Keratinocyte (primary cell): Measurements from ENCODE around the gene KLHDC8B. TPM values are rescaled to one million over a fixed set of nuclear protein-coding genes. Genes with fewer than 3 reads are reported as not detected.

Source experiments
- DNase-seq: peaks from one replicate; pipeline ENCODE4 v3.0.0-alpha.2; 2011; ENCODE audit warnings: low read depth, missing footprints, low spot score
- FAIRE-seq: peaks from 2 replicates; lab custom pipeline; 2011; peaks lifted over from hg19 to GRCh38; lab: Jason Lieb, UNC
- H2AFZ ChIP-seq: 2 replicates; pipeline ENCODE4 v1.6.0; 2012; ENCODE audit warnings: low read length, control low read depth, inconsistent platforms; ENCODE audit not compliant: control insufficient read depth
- H3K27ac ChIP-seq: 2 replicates; pipeline ENCODE4 v1.5.1; 2011; ENCODE audit warnings: low read length; ENCODE audit not compliant: control insufficient read depth, insufficient read depth
- H3K27me3 ChIP-seq: 3 replicates; pipeline ENCODE4 v1.6.0; 2011; ENCODE audit warnings: low read length; ENCODE audit not compliant: control insufficient read depth, insufficient read depth; ENCODE audit errors: extremely low read depth
- H3K36me3 ChIP-seq, 2 experiments: 2 replicates in 1 of 2; 3 replicates in 1 of 2; pipeline ENCODE4 v1.5.1; 2011; ENCODE audit warnings: low read length in 2 of 2, mild to moderate bottlenecking in 1 of 2; ENCODE audit not compliant: control insufficient read depth in 2 of 2, insufficient read depth in 2 of 2; ENCODE audit errors: extremely low read depth in 1 of 2
- H3K4me1 ChIP-seq: 3 replicates; pipeline ENCODE4 v1.5.1; 2011; ENCODE audit warnings: low read length; ENCODE audit not compliant: control insufficient read depth, insufficient read depth; ENCODE audit errors: extremely low read depth
- H3K4me2 ChIP-seq: 3 replicates; pipeline ENCODE4 v1.6.0; 2011; ENCODE audit warnings: low read depth, low read length; ENCODE audit not compliant: control insufficient read depth, insufficient read depth; ENCODE audit errors: extremely low read depth
- H3K4me3 ChIP-seq, 3 experiments: fragments of 200-600 bp in 1 of 3; sonication (generic) in 1 of 3; 2 replicates in 2 of 3; 3 replicates in 1 of 3; pipeline ENCODE4 v1.5.1; 2011 to 2016; ENCODE audit warnings: low read length in 3 of 3, mild to moderate bottlenecking in 3 of 3, control low read depth in 2 of 3, inconsistent platforms in 1 of 3, low read depth in 1 of 3, mixed read lengths in 1 of 3, mixed run types in 1 of 3, moderate library complexity in 1 of 3; ENCODE audit not compliant: control insufficient read depth in 2 of 3, insufficient read depth in 2 of 3; ENCODE audit errors: extremely low read depth in 1 of 3
- H3K79me2 ChIP-seq: 2 replicates; pipeline ENCODE4 v1.6.0; 2012; ENCODE audit warnings: low read length; ENCODE audit not compliant: control insufficient read depth, insufficient read depth
- H3K9ac ChIP-seq: 3 replicates; pipeline ENCODE4 v1.6.0; 2011; ENCODE audit warnings: low read length; ENCODE audit not compliant: control insufficient read depth, insufficient read depth; ENCODE audit errors: extremely low read depth
- H3K9me1 ChIP-seq: 3 replicates; pipeline ENCODE4 v1.6.0; 2011; ENCODE audit warnings: low read length; ENCODE audit not compliant: control insufficient read depth, insufficient read depth; ENCODE audit errors: extremely low read depth
- H3K9me3 ChIP-seq: 2 replicates; pipeline ENCODE4 v1.5.1; 2012; ENCODE audit warnings: low read depth, low read length; ENCODE audit not compliant: control insufficient read depth
- H4K20me1 ChIP-seq: 3 replicates; pipeline ENCODE4 v1.6.0; 2011; ENCODE audit warnings: low read length; ENCODE audit not compliant: control insufficient read depth, insufficient read depth; ENCODE audit errors: extremely low read depth
- CTCF ChIP-seq, 3 experiments: IDR thresholded peaks in 1 of 3; conservative IDR thresholded peaks in 1 of 3; optimal IDR thresholded peaks in 1 of 3; 2 replicates in 2 of 3; 3 replicates in 1 of 3; pipeline versions ENCODE3 to v1.5.1; 2011; ENCODE audit warnings: low read length in 3 of 3, mild to moderate bottlenecking in 3 of 3, moderate library complexity in 2 of 3, control low read depth in 1 of 3, inconsistent platforms in 1 of 3; ENCODE audit not compliant: insufficient read depth in 2 of 3; ENCODE audit errors: extremely low read depth in 1 of 3
- EZH2 ChIP-seq: IDR thresholded peaks from one replicate; pipeline ENCODE4 v1.6.1; 2012; ENCODE audit warnings: inconsistent platforms, mild to moderate bottlenecking, low read length, moderate library complexity
- dilution Hi-C: fragments of 300-500 bp; cut with MboI; formaldehyde crosslinking; loops from one replicate; pipeline ENCODE4 v1.7.0; 2020; ENCODE audit warnings: low sequenced_read_pairs; ENCODE audit not compliant: extremely low pct_ligation_motif_present
- polyA plus RNA-seq, 5 experiments: library from polyadenylated mRNA; depleted of rRNA in 3 of 5; stranded (reverse) in 3 of 5; stranded (forward) in 1 of 5; unstranded in 1 of 5; fragments of >200 nt; gene quantifications; 1 replicate in 1 of 5; 2 replicates in 3 of 5; 3 replicates in 1 of 5; pipeline versions ENCODE4 v1.2.1 to v1.2.3, GENCODE V29; 2011 to 2012; ENCODE audit warnings: missing spikeins in 2 of 5, low read depth in 1 of 5, low replicate concordance in 1 of 5

The KLHDC8B gene
- polyA plus RNA-seq, 1 donor (not counting 4 experiments of a cell fraction or from before 2014, with no cell fraction given), result 19.5 TPM

- Histone ChIP-seq H3K79me2 (peaks cover 29% of the 10 kb centered on the region), H3K36me3 (peaks cover 12 to 20% of the 10 kb centered on the region in 2 experiments), H3K9me3 (no peaks in the 10 kb centered on the region), H3K9ac (peak overlapping the region; percentile 90), H3K27ac (peak overlapping the region; percentile 63), H3K9me1 (no peaks in the 10 kb centered on the region), H3K4me1 (peaks cover 13% of the 10 kb centered on the region), H3K4me2 (peak overlapping the region; percentile 89), H3K27me3 (no peaks in the 10 kb centered on the region), H3K4me3 (peak overlapping the region; percentile 83 to 97 (median 95)), H2AFZ (no peak overlapping the region), H4K20me1 (no peaks in the 10 kb centered on the region)
- TF ChIP-seq CTCF (optimal IDR thresholded peaks at IDR 0.05 in 1 of 3, IDR thresholded peaks at IDR 0.05 in 1 of 3, conservative IDR thresholded peaks at IDR 0.05 in 1 of 3; ENCODE audit: extremely low read depth in 1 of 3, insufficient read depth in 2 of 3, low read length in 3 of 3) (no peak), EZH2 (no peak)
- DNase-seq (no peak), FAIRE-seq (peak; percentile 39)
- dilution Hi-C loops, result no loop called here
Measured at GRCh38 chr3:49164983-49165720, 6.2 kb upstream of the KLHDC8B start.

GRCh38 chr3:49165771-49166751, 5.3 kb upstream of the KLHDC8B start, which contains the start of gene CCDC71:
Gene CCDC71, minus strand, starts transcription at chr3:49166331. Its CDS starts 2,123 bp downstream, at chr3:49164208.
- Histone ChIP-seq H3K9me3 (no peaks in the 10 kb centered on the region), H3K36me3 (peaks cover 12 to 20% of the 10 kb centered on the region in 2 experiments), H3K27ac (peak within 1 kb of the TSS; percentile 63), H3K79me2 (peaks cover 29% of the 10 kb centered on the region), H4K20me1 (no peaks in the 10 kb centered on the region), H3K4me1 (peaks cover 15% of the 10 kb centered on the region), H3K27me3 (no peaks in the 10 kb centered on the region), H3K4me2 (peak within 1 kb of the TSS; percentile 89), H3K4me3 (peak within 1 kb of the TSS; percentile 83 to 97 (median 95)), H3K9ac (peak within 1 kb of the TSS; percentile 90), H2AFZ (peak within 1 kb of the TSS; percentile 98), H3K9me1 (no peaks in the 10 kb centered on the region)
- TF ChIP-seq CTCF (optimal IDR thresholded peaks at IDR 0.05 in 1 of 3, IDR thresholded peaks at IDR 0.05 in 1 of 3, conservative IDR thresholded peaks at IDR 0.05 in 1 of 3; ENCODE audit: extremely low read depth in 1 of 3, insufficient read depth in 2 of 3, low read length in 3 of 3) (no peak), EZH2 (no peak)
- DNase-seq (no peak), FAIRE-seq (no peak)
- dilution Hi-C loops, result no loop called here
